ENCODE data around the gene RECQL5.

GRCh38 chr17:75703191-75703590 is 36.2 kb upstream of the RECQL5 start:
- TF ChIP-seq, protein P1, sequence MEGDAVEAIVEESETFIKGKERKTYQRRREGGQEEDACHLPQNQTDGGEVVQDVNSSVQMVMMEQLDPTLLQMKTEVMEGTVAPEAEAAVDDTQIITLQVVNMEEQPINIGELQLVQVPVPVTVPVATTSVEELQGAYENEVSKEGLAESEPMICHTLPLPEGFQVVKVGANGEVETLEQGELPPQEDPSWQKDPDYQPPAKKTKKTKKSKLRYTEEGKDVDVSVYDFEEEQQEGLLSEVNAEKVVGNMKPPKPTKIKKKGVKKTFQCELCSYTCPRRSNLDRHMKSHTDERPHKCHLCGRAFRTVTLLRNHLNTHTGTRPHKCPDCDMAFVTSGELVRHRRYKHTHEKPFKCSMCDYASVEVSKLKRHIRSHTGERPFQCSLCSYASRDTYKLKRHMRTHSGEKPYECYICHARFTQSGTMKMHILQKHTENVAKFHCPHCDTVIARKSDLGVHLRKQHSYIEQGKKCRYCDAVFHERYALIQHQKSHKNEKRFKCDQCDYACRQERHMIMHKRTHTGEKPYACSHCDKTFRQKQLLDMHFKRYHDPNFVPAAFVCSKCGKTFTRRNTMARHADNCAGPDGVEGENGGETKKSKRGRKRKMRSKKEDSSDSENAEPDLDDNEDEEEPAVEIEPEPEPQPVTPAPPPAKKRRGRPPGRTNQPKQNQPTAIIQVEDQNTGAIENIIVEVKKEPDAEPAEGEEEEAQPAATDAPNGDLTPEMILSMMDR (IDR thresholded peaks at IDR 0.05; ENCODE audit: control extremely low read depth in 1 of 3, insufficient read depth in 1 of 3, low read depth in 1 of 3, low read length in 3 of 3): no peak
- no peak for TF ChIP-seq POLR2AphosphoS5 (IDR thresholded peaks at IDR 0.05; ENCODE audit: low read depth, low read length)
- no peak for TF ChIP-seq EZH2 (IDR thresholded peaks at IDR 0.05; ENCODE audit: low read depth, low read length, severe bottlenecking)
- no peak for TF ChIP-seq YY1 (IDR thresholded peaks at IDR 0.05; ENCODE audit: low read depth, low read length)
- TF ChIP-seq CEBPB (IDR thresholded peaks at IDR 0.05; ENCODE audit: low read depth, low read length): no peak
- no peak for TF ChIP-seq POLR2A (IDR thresholded peaks at IDR 0.05; ENCODE audit: control extremely low read depth in 1 of 2, low read depth in 2 of 2, low read length in 2 of 2)

All from H1 (cell line).